WTC11 (cell line): ENCODE measurements around the gene LAMTOR4. TPM values are rescaled to one million over a fixed set of nuclear protein-coding genes. Genes with fewer than 3 reads are reported as not detected.

Experiments
- ATAC-seq: fragments of 200-7000 bp; cut with Tn5 transposase; 2 replicates; pipeline ENCODE4 v1.10.0; 2021; ENCODE audit warnings: mild to moderate bottlenecking, moderate library complexity
- CTCF ChIA-PET: fragments of 300-600 bp; sonication (Branson Sonifier 250); formaldehyde crosslinking; loops from one replicate; lab custom pipeline; 2021; ENCODE audit warnings: antibody characterized with exemption; lab: Charles Lee
- POLR2A ChIA-PET: fragments of 350-600 bp; sonication (Branson Sonifier 250); formaldehyde crosslinking; loops from one replicate; lab custom pipeline; 2021; ENCODE audit warnings: antibody characterized with exemption; lab: Charles Lee
- DNase-seq: peaks from one replicate; pipeline ENCODE4 v3.0.0; 2021; ENCODE audit warnings: low spot score
- H3K27ac Mint-ChIP-seq: 2 replicates; pipeline ENCODE4 v1.8.0; 2021; ENCODE audit warnings: mixed read lengths
- H3K27me3 Mint-ChIP-seq: 2 replicates; pipeline ENCODE4 v1.8.0; 2021; ENCODE audit warnings: low read depth, mild to moderate bottlenecking, moderate library complexity, mixed read lengths
- H3K36me3 Mint-ChIP-seq: 2 replicates; pipeline ENCODE4 v1.8.0; 2021; ENCODE audit warnings: mixed read lengths
- H3K4me1 Mint-ChIP-seq: 2 replicates; pipeline ENCODE4 v1.8.0; 2022; ENCODE audit warnings: mixed read lengths
- H3K4me3 Mint-ChIP-seq: 2 replicates; pipeline ENCODE4 v1.8.0; 2021; ENCODE audit warnings: mild to moderate bottlenecking, moderate library complexity, mixed read lengths
- H3K9me3 Mint-ChIP-seq: 2 replicates; pipeline ENCODE4 v1.8.0; 2021; ENCODE audit warnings: mixed read lengths
- ESRRA ChIP-seq: sonication (generic); formaldehyde crosslinking; IDR thresholded peaks from 2 replicates; pipeline ENCODE4 v1.8.1; 2022; ENCODE audit warnings: mild to moderate bottlenecking, missing genetic modification reagents, borderline replicate concordance
- FOXJ3 ChIP-seq: sonication (generic); formaldehyde crosslinking; IDR thresholded peaks from 2 replicates; pipeline ENCODE4 v1.9.0; 2021; ENCODE audit warnings: missing genetic modification reagents, mild to moderate bottlenecking, borderline replicate concordance
- JAZF1 ChIP-seq: fragments of 250-450 bp; sonication (Bioruptor Pico); IDR thresholded peaks from 2 replicates; pipeline ENCODE4 v1.9.0; 2021; ENCODE audit warnings: moderate library complexity, mild to moderate bottlenecking, inconsistent platforms
- JUN ChIP-seq: sonication (generic); formaldehyde crosslinking; IDR thresholded peaks from 2 replicates; pipeline ENCODE4 v1.8.0; 2023; ENCODE audit warnings: mild to moderate bottlenecking, missing genetic modification reagents
- NFATC4 ChIP-seq: fragments of 250-450 bp; sonication (Bioruptor Pico); IDR thresholded peaks from 2 replicates; pipeline ENCODE4 v1.9.0; 2021; ENCODE audit warnings: mild to moderate bottlenecking
- PRDM15 ChIP-seq: sonication (generic); formaldehyde crosslinking; IDR thresholded peaks from 2 replicates; pipeline ENCODE4 v1.8.0; 2022; ENCODE audit warnings: missing genetic modification reagents
- SMAD4 ChIP-seq: sonication (generic); formaldehyde crosslinking; IDR thresholded peaks from 2 replicates; pipeline ENCODE4 v1.8.0; 2022; ENCODE audit warnings: mild to moderate bottlenecking, missing genetic modification reagents
- ZMAT4 ChIP-seq: fragments of 250-450 bp; sonication (Bioruptor Pico); IDR thresholded peaks from 2 replicates; pipeline ENCODE4 v1.9.0; 2021; ENCODE audit warnings: mild to moderate bottlenecking
- ZNF121 ChIP-seq: sonication (generic); formaldehyde crosslinking; IDR thresholded peaks from 2 replicates; pipeline ENCODE4 v1.8.0; 2023; ENCODE audit warnings: missing genetic modification reagents
- ZNF138 ChIP-seq: sonication (generic); formaldehyde crosslinking; conservative IDR thresholded peaks from 2 replicates; pipeline ENCODE4 v1.8.1; 2022; ENCODE audit warnings: mild to moderate bottlenecking, moderate library complexity, missing genetic modification reagents
- ZNF232 ChIP-seq: sonication (generic); formaldehyde crosslinking; IDR thresholded peaks from 2 replicates; pipeline ENCODE4 v1.8.0; 2022; ENCODE audit warnings: mild to moderate bottlenecking, missing genetic modification reagents
- ZNF512 ChIP-seq: sonication (generic); formaldehyde crosslinking; IDR thresholded peaks from 2 replicates; pipeline ENCODE4 v1.8.1; 2022; ENCODE audit warnings: missing genetic modification reagents, borderline replicate concordance
- total RNA-seq: library from RNA; stranded (reverse); gene quantifications from 3 replicates; pipeline ENCODE4 v1.2.3, GENCODE V29; 2021
- TF ChIP-seq, protein P1 (sequence below): sonication (generic); formaldehyde crosslinking; IDR thresholded peaks from 2 replicates; pipeline ENCODE4 v1.8.0; 2023; ENCODE audit warnings: missing genetic modification reagents, mild to moderate bottlenecking, borderline replicate concordance
- TF ChIP-seq, protein P2 (sequence below): sonication (generic); formaldehyde crosslinking; IDR thresholded peaks from 2 replicates; pipeline ENCODE4 v1.8.0; 2022; ENCODE audit warnings: mild to moderate bottlenecking, missing genetic modification reagents
- TF ChIP-seq, protein P3 (sequence below): sonication (generic); formaldehyde crosslinking; IDR thresholded peaks from 2 replicates; pipeline ENCODE4 v1.8.1; 2022; ENCODE audit warnings: mild to moderate bottlenecking, moderate library complexity, missing genetic modification reagents

The LAMTOR4 gene
- total RNA-seq, 1 experiment from 2014 or later: 199 TPM

GRCh38 chr7:100153708-100154535 lies 5.2 kb downstream of the LAMTOR4 start:
- H3K4me3 Mint-ChIP-seq: no peak overlapping the region
- peaks cover 32% of the 10 kb centered on the region for H3K36me3 Mint-ChIP-seq
- CTCF ChIA-PET: interaction anchor here (1.5 kb wide), 1 partner anchor 23 kb away, joined by 5 read pairs; no protein-coding TSS in a partner anchor

DNA sequence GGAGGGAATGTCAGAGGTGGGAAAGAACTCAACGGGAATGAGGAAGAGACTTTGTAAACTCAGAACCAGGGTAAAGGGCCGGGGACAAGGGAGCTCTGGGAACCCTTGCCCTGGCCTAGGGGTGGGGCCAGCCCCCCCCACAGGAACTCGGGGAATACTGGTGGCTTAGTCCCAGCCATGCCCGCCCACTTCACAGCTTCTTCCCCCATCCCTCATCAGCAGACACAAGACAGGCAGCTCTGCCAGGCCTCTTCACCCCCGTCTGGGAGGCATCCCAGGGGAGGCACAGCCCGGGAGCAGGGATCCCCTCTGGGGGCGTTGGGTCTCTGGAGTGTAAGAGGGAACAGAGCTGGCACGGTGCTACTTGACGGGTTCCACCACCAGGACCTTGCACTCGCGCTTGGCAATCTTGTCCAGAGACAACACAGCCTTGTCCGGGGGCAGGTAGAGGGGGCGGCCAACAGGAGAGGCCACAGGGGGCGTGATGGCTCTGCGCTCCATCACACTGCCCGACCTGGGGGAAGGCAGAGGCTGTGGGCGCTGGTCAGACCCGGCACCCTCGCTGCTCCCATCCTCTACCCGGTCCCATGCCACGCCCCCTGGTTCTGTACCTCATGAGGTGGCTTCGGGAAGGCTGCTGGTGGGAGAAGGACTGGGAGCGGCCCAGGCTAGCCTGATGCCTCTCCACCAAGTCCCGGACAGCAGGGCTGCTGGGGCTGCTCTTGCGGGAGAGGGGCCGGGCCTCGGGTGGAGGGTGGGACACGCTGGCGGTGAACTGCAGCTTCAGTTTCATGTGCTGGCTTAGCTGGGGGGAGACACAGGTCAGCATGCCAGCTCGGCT lies 6.2 kb downstream of the LAMTOR4 start:
- no peak overlapping the region; the same call in 1 of the 2 replicates for H3K27ac Mint-ChIP-seq
- CTCF ChIA-PET: interaction anchor here (1.5 kb wide), 1 partner anchor 24 kb away, joined by 5 read pairs; no protein-coding TSS in a partner anchor
- no peak overlapping the region for H3K4me3 Mint-ChIP-seq
- peaks cover 32% of the 10 kb centered on the region for H3K36me3 Mint-ChIP-seq
- POLR2A ChIA-PET: interaction anchor here (0.7 to 1.0 kb wide), 2 partner anchors 13 to 22 kb away, joined by 3 read pairs; no protein-coding TSS in a partner anchor
- no peaks in the 10 kb centered on the region for H3K27me3 Mint-ChIP-seq
- DNase-seq (no peak), ATAC-seq (no peak)
- no peaks in the 10 kb centered on the region for H3K9me3 Mint-ChIP-seq
- peaks cover 39% of the 10 kb centered on the region for H3K4me1 Mint-ChIP-seq
- TF ChIP-seq, protein P1, sequence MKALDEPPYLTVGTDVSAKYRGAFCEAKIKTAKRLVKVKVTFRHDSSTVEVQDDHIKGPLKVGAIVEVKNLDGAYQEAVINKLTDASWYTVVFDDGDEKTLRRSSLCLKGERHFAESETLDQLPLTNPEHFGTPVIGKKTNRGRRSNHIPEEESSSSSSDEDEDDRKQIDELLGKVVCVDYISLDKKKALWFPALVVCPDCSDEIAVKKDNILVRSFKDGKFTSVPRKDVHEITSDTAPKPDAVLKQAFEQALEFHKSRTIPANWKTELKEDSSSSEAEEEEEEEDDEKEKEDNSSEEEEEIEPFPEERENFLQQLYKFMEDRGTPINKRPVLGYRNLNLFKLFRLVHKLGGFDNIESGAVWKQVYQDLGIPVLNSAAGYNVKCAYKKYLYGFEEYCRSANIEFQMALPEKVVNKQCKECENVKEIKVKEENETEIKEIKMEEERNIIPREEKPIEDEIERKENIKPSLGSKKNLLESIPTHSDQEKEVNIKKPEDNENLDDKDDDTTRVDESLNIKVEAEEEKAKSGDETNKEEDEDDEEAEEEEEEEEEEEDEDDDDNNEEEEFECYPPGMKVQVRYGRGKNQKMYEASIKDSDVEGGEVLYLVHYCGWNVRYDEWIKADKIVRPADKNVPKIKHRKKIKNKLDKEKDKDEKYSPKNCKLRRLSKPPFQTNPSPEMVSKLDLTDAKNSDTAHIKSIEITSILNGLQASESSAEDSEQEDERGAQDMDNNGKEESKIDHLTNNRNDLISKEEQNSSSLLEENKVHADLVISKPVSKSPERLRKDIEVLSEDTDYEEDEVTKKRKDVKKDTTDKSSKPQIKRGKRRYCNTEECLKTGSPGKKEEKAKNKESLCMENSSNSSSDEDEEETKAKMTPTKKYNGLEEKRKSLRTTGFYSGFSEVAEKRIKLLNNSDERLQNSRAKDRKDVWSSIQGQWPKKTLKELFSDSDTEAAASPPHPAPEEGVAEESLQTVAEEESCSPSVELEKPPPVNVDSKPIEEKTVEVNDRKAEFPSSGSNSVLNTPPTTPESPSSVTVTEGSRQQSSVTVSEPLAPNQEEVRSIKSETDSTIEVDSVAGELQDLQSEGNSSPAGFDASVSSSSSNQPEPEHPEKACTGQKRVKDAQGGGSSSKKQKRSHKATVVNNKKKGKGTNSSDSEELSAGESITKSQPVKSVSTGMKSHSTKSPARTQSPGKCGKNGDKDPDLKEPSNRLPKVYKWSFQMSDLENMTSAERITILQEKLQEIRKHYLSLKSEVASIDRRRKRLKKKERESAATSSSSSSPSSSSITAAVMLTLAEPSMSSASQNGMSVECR (CRISPR knock-in tag): 0 out of 2 replicates have a peak, but pooled peaks have one; percentile 39
- no peak for TF ChIP-seq ZNF232 (CRISPR knock-in tag)
- TF ChIP-seq, all 79 proteins: peak for 1

More at GRCh38 chr7:100153708-100154535, 5.2 kb downstream of the LAMTOR4 start:
- Mint-ChIP-seq H3K27me3 (no peaks in the 10 kb centered on the region), H3K9me3 (no peaks in the 10 kb centered on the region), H3K27ac (peak overlapping the region; percentile 27; the same call in 1 of the 2 replicates)
- POLR2A ChIA-PET: no interaction called here
- DNase-seq (no peak), ATAC-seq (no peak)
- 0 out of 2 replicates have a peak, but pooled peaks have one; percentile 3 for TF ChIP-seq ZNF121 (CRISPR knock-in tag)
- no peak for TF ChIP-seq SMAD4 (CRISPR knock-in tag)
- TF ChIP-seq, all 79 proteins: peak for 1
- peaks cover 36% of the 10 kb centered on the region for H3K4me1 Mint-ChIP-seq

DNA sequence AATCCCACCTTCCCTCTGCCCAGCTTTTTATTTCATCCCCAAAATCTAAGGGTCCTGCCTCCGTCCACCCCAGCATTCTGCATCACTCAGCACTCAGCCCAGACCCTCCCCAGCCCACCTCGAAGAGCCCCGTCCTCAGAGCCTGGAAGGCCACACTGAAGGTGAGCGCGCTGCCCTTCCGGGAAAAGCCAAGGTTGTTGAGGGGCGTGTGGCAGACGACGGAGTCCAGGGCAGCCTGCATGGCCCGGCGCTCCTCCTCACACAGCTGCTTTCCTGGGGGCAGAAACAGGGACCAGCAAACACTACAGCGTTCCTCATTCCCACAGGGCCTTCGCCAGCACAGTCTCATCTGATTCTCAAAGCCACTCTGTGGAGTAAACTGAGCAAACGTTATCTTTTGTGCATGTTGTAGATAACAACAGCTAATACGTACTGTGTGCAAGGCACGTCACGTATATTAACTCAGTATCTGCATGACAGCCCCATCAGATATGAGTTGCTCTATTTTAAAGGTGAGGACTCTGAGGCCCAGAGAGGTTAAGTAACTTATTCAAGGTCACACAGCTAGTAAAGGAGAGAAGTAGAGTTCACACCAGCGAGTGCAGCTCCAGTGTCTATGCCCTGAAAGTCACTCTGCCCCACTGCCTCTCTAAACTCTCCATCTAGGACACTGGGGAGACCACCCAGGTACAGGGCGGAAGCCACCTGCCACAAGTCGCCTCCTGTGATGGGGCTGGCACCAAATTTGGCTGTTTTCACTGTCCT lies 7.0 kb downstream of the LAMTOR4 start:
- Mint-ChIP-seq H3K27ac (no peak overlapping the region; the same call in 1 of the 2 replicates), H3K27me3 (no peaks in the 10 kb centered on the region), H3K4me3 (no peak overlapping the region), H3K36me3 (peaks cover 24% of the 10 kb centered on the region), H3K9me3 (no peaks in the 10 kb centered on the region), H3K4me1 (peaks cover 35% of the 10 kb centered on the region)
- ChIA-PET CTCF (interaction anchor here (1.4 kb wide), 1 partner anchor 23 kb away, joined by 3 read pairs; no protein-coding TSS in a partner anchor), POLR2A (interaction anchor here (0.7 to 1.0 kb wide), 2 partner anchors 12 to 23 kb away, joined by 3 read pairs; no protein-coding TSS in a partner anchor)
- DNase-seq (no peak), ATAC-seq (no peak)
- TF ChIP-seq ZMAT4 (no peak), ESRRA (CRISPR knock-in tag) (no peak), JUN (no peak), PRDM15 (CRISPR knock-in tag) (no peak), ZNF512 (no peak), ZNF138 (CRISPR knock-in tag) (no peak), NFATC4 (CRISPR knock-in tag) (no peak), JAZF1 (CRISPR knock-in tag) (no peak), FOXJ3 (CRISPR knock-in tag) (no peak)
- TF ChIP-seq, protein P2, sequence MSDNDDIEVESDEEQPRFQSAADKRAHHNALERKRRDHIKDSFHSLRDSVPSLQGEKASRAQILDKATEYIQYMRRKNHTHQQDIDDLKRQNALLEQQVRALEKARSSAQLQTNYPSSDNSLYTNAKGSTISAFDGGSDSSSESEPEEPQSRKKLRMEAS: no peak
- TF ChIP-seq, protein P3, sequence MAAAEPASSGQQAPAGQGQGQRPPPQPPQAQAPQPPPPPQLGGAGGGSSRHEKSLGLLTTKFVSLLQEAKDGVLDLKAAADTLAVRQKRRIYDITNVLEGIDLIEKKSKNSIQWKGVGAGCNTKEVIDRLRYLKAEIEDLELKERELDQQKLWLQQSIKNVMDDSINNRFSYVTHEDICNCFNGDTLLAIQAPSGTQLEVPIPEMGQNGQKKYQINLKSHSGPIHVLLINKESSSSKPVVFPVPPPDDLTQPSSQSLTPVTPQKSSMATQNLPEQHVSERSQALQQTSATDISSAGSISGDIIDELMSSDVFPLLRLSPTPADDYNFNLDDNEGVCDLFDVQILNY (CRISPR knock-in tag): no peak
